NCI-H2196 (cell line): ENCODE data around the gene MCC.

Experiments used
- DNase-seq: peaks from one replicate; lab custom pipeline; 2025; ENCODE audit not compliant: unreplicated experiment; lab: John Stamatoyannopoulos, UW

The MCC gene

DNA sequence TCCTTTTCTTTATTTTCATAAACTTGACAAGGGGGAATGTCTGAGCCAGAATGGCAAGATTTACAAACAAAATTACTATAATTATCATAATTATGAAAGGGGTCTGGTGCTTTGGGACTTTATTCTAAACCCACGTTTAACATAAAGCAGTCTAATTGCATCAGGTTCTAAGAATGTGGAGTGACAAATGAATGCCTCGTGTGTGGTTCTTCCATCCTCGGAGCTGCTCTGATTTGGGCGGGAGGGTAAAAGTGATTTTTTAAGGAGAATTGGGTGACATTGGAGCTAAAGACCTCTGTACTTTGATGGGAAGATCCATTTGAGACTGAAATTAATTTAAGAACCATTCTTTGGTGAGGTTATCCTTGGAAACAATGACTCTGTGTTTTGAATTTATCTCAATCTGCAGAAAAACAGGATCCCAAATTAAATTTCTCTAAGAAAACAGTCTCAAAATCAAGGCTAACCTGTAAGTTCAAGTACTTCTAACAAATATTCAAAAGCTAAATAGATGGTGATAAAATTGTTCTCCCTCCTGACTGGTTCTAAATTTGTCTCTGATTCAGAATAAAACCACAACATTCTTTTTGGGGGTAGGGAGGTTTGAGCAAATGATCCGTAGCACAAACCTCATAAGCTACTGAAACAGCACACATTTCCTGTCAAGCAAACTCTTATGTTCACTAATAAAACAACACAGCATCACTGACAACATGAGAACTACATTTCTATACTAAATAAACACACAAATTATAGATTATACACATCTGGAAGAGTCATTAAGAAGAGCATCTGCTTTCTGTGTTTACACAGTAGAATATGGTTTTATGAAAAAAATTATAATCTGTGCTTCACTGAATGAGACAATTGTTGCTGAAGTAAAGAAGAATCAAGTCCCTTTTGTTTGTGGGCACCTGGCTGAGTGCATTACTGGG lies 426.1 kb downstream of the MCC start:
- DNase-seq, result no peak

DNA sequence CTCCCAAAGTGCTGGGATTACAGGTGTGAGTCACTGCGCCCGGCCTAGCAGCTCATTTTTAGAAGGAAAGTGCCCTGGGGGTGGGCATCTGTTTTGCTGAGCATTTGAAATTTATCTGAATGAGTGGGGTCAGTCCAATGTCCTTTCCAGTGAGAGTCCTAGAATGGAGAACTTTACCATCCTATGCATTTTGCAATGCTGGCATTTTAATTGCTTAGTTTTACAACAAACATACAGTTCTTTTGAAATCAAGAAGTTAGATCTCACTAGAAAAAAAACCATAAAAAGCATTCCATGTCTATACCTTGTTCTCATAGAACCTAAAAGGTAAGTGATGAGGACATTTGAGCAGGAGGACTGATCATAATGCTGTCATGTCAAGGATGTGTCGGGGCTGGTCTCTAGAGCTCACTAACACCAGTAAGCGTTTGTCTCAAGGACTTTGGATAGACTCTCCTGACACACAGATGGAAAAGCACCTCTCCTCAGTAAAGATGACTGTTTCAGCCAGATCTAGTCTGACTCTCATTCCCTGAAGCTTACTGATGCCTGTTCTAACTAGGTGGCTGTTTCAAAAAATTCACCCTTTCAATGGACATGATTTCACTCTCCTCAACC lies 427.7 kb downstream of the MCC start:
- no peak for DNase-seq

DNA sequence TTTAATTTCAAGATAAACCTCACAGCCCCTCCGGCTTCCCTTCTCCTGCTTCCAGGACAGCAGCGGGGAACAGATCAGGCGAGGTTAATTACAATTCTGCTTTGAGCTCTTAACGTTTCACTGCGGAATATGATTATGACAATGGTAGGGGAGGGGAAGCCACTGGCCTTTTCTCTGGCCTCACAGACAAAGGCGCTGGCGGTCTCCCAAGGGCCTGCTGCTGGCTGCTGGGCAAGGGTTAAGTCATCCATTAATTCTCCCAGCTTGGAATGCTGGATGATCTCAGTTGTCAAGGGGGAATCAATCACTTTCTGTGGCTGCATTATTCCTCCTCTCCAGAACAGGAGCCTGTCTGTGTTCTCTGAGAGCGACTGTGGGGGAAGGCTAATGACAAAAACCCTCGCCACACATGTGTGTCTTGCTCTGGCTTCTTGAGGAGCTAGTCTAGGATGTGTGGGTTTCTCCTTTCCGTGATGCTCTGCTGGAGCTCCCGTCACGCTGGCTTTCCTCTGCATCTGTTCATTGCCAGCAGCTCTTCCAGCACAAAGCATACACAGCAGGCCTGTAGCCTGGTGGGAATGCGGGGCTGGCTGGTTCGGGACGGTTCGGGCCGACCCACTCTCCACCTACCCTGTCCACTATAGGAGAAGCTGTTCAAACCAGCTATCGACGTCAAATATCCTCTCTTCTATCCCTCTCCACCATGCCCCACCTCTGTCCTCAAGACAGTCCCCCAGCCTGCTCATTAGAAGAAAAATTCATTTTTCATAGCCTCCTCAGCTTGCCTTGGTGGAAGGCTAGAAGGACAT lies 428.8 kb downstream of the MCC start:
- no peak for DNase-seq

DNA sequence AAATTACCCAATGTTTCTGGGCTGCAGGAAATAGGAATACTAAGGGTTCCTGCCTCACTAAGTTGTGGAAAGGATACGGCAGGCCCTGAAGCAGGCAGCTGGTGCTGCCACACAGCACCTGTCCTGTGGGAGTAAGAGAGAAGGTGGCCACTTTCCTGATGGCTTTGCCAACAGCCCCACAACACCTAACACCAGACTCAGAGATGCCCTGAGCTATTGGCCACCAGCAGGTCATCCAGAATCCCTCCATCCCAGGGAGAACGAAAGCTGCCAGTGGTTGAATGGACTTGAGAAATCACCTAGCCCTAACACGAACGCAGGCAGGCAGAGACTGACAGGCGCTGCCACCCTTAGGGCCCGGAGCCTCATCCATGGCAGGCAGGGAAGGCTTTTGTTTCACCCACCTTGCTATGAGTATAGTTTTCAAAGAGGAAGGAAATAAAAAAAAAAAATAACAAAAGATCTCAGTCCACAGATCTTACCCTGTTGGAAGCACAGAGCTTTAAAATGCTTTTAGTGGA lies 429.5 kb downstream of the MCC start:
- no peak for DNase-seq

DNA sequence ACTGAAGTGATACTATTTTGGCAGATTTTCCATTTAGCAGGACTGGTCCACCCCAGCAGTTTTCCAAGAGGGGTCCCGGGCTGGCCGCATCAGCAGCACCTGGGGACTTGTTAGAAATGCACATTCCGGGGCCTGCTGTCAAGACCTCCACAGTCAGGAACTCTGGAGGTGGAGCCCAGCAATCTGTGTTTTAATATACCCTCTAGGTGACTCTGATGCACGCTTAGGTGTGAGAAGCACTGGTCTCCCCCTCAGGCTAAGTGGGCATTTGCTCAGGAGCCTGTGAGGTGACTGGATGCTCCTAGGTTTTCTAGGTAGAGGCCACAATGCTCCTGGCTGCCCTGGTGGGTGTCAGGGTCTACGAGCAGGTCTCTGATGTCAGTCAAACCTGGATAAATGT lies 430.0 kb downstream of the MCC start:
- DNase-seq, result no peak

DNA sequence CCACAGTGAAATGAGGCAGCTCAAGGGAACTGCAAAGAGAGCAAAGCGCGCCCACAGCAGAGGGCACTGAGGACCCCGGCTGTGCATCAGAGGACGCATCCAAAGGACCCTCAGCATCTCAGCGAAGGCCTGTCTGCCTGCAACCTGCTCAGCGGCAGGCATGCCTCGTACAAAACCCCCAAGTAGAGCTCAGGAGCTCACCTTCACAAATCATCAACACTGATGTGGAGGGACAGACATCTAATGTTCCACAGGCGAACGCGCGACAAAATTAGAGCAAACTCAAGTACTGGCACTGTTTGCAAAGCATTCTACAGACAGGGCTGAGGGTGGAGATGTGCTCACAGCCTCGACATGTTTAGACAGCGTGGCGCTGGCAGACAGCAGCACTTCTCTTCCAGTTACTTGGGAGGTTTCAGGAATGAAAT lies 430.7 kb downstream of the MCC start:
- no peak for DNase-seq

DNA sequence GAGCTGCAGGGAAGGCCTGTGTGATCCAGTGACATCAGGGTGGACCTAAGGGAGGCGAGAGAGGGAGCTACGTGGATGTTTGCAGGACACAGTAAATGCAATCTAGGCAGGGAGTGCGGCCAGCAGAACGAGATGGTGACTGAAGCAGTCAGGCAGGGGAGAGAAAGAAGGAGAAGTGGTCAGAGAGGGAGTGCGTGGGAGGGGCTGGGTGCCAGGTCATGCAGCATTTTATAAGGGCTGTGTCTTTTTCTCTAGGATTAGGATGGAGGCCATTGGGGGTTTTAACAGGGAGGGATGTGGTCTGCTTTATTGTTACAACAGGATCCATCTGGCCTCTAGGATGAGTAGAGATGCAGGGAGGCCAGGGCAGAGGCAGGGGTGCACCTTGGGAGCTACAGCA lies 431.3 kb downstream of the MCC start:
- no peak for DNase-seq

DNA sequence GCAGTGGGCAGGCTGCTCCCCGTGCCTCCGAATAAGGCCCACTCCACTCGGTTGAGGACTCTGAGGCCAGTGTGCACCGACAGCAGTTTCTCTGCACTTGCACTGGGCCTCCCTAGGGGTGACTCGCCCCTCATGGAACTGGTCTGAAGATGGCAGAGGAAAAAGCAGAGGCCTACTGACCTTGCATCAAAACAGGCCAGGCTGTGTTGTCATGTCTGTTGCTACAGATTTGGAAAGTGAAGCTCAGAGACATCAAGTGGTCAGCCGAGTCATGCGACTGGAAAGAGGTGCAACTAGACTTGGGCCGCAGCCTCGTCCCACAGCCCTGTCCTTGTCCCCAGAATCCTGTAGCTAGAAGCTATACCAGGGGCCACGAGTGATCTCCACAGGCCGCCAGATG lies 433.4 kb downstream of the MCC start:
- no peak for DNase-seq

DNA sequence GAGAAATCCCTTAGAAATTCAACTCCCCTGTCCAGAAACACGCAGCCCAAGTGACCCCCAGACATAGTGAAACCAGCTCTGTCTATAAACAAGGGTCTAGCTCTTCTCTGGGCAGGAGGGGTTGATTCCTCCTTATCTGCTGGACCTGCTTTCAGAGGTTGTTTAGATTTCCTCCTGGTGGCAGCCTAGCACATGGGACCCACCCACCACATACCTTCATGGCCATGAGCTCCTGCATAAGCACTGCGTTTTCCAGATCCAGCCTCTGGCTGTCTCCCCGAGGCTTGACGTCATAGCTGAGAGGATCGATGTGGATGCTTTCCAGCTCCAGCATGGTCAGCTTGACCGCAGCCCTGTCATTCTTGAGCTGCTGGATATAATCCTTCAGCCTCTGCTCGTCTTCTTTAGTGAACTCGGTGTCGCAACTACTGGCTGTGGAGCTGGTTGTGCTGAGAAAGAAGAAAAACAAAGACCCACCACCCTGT lies 434.7 kb downstream of the MCC start:
- DNase-seq, result no peak

DNA sequence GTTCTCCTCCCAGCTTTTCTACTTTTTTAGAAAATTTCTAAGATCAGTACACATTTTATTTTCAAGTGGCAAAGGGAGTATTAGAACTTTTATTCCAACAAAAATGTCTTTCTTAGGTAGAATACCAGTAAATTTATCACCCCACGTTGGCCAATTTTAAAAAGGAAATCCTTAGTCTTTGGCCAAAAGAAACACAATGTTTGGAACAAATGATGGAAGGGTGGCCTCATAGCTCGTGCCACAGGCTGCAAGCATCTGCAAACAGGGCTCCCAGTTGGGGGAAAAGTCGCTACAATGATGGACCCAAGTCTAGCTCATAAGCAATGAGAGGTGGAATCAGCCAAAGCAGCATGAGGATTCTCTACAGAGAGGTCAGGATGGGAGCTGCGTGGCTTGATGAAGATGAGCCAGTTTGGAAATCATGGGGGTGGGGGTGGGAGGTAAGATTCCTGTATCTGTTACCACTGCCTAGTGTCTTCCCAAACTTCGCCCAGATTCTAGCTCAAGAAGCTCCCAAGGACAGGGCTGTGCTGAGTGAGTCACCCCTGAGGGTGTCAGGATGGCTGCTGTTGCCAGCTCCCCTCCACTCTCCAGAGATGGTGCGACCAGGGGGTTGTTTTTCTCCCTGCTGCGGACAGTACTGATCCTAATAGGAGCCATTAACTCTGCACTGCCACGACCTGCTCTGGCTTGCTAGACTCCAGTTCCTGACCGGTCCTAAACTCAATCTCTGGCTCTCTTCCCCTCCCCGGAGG lies 436.0 kb downstream of the MCC start:
- DNase-seq, result no peak

DNA sequence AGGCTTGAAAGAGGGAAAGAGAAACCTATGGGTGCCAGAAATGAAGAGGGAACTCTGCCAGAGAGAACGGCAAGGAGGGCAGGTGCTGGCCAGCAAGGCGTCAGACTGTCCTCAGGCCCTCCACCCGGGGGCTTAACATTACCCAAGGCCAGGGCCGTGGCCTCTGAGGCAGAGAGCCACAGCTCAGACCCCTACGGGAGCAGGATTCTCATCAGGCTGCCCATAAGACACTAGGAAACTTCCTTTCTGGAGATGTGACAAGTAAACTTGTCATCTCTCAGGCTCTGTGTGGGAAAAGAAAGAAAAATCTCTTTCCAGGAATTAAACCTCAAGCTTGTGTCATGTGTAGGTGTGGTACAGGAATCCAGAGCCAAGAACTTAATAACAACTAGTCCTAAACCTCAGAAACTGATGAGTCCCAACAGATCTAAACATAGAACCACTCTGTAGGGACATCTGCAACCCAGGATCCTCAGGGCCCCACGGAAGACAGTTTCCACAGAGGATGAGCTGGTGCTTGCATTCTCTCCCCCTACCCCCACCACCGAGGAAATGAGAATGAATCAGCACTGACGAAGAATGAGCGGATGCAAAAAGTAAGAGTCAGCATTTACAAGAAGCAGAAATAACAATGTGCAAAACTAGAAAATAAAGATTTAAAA lies 437.4 kb downstream of the MCC start:
- DNase-seq, result no peak

DNA sequence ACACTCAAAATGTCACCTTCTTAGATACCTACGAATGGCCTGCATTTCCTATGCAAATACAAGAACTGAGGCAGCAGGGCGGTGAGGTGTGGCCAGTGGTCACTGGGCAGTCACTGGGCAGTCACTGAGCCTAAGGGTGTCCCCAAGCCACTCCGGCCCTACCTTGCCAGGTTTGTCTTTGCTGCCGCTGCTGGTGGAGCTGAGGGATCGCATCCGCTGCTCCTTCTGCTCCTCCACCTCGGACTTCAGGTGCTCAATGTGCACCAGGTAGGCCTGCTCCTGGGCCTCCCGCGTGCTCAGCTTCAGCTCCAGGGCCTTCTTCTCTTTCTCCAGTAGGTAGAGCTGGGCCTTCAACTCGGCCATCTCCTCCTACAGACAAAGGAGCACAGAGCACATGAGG lies 439.3 kb downstream of the MCC start:
- no peak for DNase-seq

DNA sequence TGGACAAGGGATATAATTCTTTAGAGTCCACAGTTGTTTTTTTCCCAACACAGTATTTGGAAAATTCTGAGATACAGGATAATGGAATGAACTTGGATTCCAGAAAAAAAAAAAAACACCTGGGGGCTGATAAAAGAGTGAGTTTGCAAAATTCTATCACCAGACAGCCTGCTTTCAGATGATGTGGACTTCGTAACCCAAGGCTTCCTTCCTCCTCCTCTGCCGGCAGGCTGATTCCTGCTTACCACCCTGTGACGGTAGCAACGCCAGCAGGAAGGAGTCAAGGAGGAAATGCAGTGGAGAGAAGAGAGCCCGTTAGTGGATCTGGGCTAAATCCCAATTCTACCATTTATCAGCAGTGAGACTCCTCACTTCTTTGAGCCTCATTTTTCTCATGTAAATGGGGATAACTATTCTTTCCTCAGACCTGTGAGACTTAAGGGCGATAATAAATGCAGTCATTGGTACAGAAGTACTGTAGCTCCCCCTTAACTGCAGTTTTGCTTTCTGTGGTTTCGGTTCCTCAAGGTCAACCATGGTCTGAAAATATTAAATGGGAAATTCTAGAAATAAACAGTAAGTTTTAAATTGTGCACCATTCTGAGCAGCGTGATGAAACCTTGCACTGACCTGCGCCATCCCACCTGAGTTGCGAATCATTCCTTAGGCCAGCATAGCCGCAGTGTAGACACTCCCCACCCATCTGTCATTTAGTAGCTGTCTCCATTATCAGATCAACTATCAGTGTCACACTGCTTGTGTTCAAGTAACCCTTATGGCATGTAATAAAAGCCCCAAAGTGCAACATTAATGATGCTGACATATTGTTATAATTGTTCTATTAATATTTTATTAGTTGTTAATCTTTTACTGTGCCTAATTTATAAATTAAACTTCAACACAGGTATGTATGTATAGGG lies 440.3 kb downstream of the MCC start:
- no peak for DNase-seq

DNA sequence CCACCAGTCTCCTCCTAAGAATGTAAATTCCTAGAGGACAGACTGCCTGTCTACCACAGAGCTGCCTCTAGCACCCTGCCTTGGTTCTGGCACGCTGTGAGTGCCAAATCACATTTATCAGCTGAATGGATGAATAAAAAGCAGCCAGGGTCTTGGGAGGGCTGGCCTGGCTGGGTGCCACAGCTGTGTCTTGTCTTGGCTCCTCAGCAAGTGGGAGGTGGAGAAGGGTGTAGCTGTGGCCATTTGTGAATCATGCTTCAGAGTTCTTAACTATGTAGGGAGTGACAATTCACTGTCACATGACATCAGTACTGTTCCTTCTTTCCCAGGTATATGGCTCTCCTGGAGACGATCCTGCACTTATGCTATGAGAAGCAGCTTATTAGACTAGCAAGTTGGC lies 441.0 kb downstream of the MCC start:
- DNase-seq, result no peak

DNA sequence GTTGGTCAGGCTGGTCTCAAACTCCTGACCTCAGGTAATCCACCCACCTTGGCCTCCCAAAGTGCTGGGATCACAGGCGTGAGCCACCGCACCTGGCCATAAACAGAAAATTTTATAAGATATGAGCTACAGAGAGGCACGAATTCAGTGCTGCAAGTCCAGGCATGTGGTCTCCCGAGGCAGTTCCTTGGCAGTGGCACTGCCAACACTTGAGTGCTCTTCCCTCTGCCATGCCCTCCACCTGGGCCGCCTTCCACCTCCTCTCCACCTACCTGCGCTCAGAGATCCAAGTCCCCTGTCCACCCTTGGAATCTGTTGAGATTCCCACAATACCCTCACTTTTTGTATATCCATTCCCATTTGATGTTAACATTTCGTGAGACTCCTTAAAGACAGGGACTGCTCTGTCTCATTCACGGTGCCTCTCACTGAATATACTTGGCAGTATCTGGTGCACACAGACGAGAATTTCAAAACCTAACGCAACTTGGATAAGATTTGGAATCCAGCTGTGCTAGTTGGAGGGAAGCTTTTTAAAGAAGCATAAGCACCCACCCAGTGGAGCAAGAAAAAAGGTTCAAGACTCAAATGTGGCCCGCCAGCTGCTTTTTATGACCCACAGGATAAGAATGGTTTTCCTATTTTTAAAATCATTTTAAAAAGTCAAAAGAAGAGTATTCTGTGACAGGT lies 443.3 kb downstream of the MCC start:
- DNase-seq, result no peak

DNA sequence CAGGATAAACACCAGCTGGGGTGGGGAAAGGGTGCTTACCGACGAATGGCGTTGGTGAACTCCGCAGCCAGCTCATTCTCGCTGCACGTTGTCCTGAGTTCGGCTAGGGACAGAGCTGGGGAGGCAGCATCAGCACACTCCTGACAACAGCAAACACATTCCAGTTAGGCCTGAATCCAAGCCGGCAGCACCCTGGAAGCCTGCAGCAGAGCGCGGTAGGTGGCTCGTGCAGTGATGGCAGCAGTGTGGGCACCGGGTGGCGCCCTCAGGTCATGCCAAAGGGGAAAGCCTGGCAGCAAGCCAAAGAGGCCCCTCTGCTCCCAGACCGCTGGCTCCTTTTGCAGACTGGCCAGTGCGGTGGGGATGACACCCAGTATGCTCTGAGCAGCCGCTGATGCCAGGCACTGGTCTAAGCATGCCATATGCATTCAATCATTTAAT lies 444.7 kb downstream of the MCC start:
- DNase-seq, result no peak

DNA sequence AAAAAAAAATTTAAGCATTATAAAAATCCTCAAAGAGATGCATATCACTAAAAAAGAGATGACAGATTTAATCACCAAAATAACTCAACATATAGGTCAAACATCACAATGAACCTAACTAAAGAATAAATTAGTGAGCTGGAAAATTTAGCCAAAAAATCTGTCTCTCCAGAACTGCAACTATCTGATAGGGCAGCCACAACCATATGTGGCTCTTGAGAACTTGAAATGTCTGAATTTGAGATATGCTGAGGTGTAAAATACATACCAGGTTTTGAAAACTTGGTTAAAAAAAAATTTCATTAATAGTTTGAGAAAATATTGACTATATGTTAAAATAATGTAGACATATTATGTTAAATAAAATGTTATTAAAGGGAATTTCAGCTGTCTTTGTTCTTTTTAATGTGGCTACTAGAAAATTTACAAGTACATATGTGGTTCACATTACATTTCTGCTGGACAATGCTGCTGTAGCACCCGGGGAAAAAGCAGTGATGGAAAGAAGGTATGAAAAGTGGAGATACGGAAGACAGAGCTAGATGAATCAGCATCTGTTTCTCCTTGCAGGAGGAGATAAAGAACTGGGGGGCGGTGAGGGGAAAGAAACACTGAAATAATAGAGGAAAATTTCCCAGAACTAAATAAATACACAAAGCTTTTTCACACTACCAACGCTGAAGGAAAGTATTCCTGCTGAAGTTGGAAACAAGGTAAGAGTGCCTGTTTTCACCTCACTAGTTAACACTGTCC lies 445.6 kb downstream of the MCC start:
- no peak for DNase-seq
